ENCODE data around the gene NCBP2L.
A peak's percentile ranks its signal among the peaks of the same experiment; 100 is the strongest.

GRCh38 chrX:107775000-107775733 lies 2.4 kb upstream of the NCBP2L start:
- peak in 1 of 2 donors; percentile 29 for TF ChIP-seq CTCF (IDR thresholded peaks at IDR 0.05; ENCODE audit: extremely low read depth in 1 of 2, insufficient read depth in 1 of 2, low read depth in 1 of 2, low read length in 2 of 2)
- TF ChIP-seq MYC (IDR thresholded peaks at IDR 0.05; ENCODE audit: low read depth, low read length), result no peak
- TF ChIP-seq EZH2 (IDR thresholded peaks at IDR 0.05; ENCODE audit: borderline replicate concordance, low read depth, low read length, severe bottlenecking), result no peak
- no peak for TF ChIP-seq JUN (IDR thresholded peaks at IDR 0.05; ENCODE audit: borderline replicate concordance, insufficient read depth, insufficient read length, low read depth)
- no peak for TF ChIP-seq POLR2A (IDR thresholded peaks at IDR 0.05; ENCODE audit: low read depth, low read length)
- no peak for TF ChIP-seq FOS (IDR thresholded peaks at IDR 0.05; ENCODE audit: borderline replicate concordance, insufficient read depth, low read length)
- TF ChIP-seq POLR2AphosphoS5 (IDR thresholded peaks at IDR 0.05; ENCODE audit: insufficient read depth, low read depth, low read length), result no peak
- TF ChIP-seq GATA2 (IDR thresholded peaks at IDR 0.05; ENCODE audit: insufficient read depth, insufficient read length, low read depth, low read length), result no peak
- TF ChIP-seq MAX (IDR thresholded peaks at IDR 0.05; ENCODE audit: insufficient read depth, insufficient read length), result no peak

All from endothelial cell of umbilical vein (primary cell).